OCI-M2 (cell line): ENCODE data around the gene TBC1D32.

Source experiments
- DNase-seq: peaks from one replicate; lab custom pipeline; 2025; ENCODE audit not compliant: unreplicated experiment; lab: John Stamatoyannopoulos, UW

Gene TBC1D32

DNA sequence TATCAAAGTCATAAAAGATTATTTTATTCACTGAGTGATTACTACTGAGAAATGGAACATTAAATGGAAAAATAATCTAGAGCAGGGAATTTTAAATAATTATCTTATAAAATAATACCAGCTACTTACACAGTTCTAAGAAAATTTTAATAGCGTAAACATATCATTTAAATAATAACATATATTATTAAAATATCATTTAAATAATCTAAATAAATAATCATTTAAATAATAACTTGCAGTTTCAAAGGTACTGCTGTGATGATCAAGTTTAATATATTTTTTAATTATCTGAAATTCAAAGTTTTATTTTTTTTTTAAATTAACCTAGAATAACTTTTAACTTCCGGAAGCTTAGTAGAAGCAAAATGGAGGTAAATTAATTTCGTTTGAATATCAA, 301.2 kb downstream of the TBC1D32 start:
- no peak for DNase-seq

DNA sequence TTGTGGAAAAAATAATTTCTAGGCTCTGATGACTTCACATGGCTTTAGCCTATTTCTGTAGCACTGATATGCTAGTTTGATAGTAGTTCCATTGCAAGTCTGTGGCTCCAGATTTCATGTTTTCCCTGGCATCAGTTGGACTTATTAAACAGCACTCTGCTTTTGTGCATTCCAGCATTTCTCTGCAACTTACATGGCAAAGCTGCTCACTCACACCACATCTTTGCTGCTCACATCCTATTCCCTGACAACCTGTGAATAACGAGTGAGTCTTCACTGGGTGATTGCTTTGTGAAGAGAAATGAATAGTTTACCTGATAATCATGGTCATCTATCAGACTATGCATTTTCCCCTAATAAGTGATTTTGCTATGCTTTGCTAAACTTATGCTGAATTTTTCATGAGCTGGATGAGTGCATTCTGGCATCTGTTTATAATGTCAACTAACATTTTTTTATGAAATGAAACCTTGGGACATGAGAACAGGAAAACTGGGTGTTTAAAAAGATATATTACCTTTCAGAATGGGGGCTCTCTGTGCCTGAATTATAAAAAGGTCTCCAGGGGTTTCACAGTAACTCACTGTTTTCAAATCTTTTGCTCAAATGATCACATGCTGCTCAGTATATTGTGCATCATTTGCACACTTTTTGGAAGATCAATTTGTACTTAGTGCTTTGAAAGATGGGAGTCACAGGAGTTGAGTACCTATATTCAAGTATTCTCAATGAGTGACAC, 301.8 kb downstream of the TBC1D32 start:
- DNase-seq, result no peak
